Left ventricle myocardium inferior (tissue), 1 donor: ENCODE results near the gene CTNS. TPM values are rescaled to one million over a fixed set of nuclear protein-coding genes. Genes with fewer than 3 reads are reported as not detected.

Experiments used
- DNase-seq: peaks from one replicate; pipeline ENCODE4 v3.0.0-alpha.2; 2020
- H3K27ac ChIP-seq: fragments of 200-600 bp; replicated peaks from 2 replicates; pipeline ENCODE4 v1.8.0; 2021
- H3K27me3 ChIP-seq: fragments of 200-600 bp; 2 replicates; pipeline ENCODE4 v1.8.0; 2021; ENCODE audit warnings: low read depth
- H3K36me3 ChIP-seq: fragments of 200-600 bp; 2 replicates; pipeline ENCODE4 v1.8.0; 2021
- H3K4me1 ChIP-seq: fragments of 200-600 bp; 2 replicates; pipeline ENCODE4 v1.8.0; 2021
- H3K4me3 ChIP-seq: fragments of 200-600 bp; 2 replicates; pipeline ENCODE4 v1.8.0; 2021; ENCODE audit warnings: mild to moderate bottlenecking, moderate library complexity
- H3K9me3 ChIP-seq: fragments of 200-600 bp; replicated peaks from 2 replicates; pipeline ENCODE4 v1.8.0; 2021
- CTCF ChIP-seq: fragments of 200-600 bp; IDR thresholded peaks from 2 replicates; pipeline ENCODE4 v1.8.0; 2021; ENCODE audit warnings: antibody characterized with exemption, mild to moderate bottlenecking, borderline replicate concordance
- intact Hi-C: fragments of 100-400 bp; cut with micrococcal nuclease; formaldehyde crosslinking; loops from one replicate; pipeline ENCODE4 v1.11.0; 2022
- total RNA-seq: library from RNA; stranded (reverse); fragmentation: NEBNext Ultra II Directional; extraction: Animal tissue kit (Norgen Biotek cat#: 25700); gene quantifications from one replicate; pipeline ENCODE4 v1.2.1, GENCODE V29; 2021
- donor health status: DM: no; HTN: yes; CAD: no; lungs with severe emphysema.

The CTNS gene
- total RNA-seq, 1 donor from 2014 or later, result 6.2 TPM

GRCh38 chr17:3682033-3682432 is 45.5 kb downstream of the CTNS start:
- H3K27ac ChIP-seq, result no peak overlapping the region
- peaks cover 16% of the 10 kb centered on the region for H3K27me3 ChIP-seq
- DNase-seq, result no peak
- no peak overlapping the region for H3K4me3 ChIP-seq
- H3K36me3 ChIP-seq, result no peaks in the 10 kb centered on the region
- no peak for TF ChIP-seq CTCF
- no peaks in the 10 kb centered on the region for H3K4me1 ChIP-seq
- intact Hi-C loops, result no loop called here
- no peaks in the 10 kb centered on the region for H3K9me3 ChIP-seq

- Histone ChIP-seq H3K9me3 (no peaks in the 10 kb centered on the region), H3K4me1 (no peaks in the 10 kb centered on the region), H3K4me3 (no peak overlapping the region), H3K27me3 (peaks cover 18% of the 10 kb centered on the region), H3K36me3 (no peaks in the 10 kb centered on the region), H3K27ac (no peak overlapping the region)
- intact Hi-C loops, result no loop called here
- no peak for DNase-seq
- peak; percentile 90 for TF ChIP-seq CTCF
Measured at GRCh38 chr17:3683054-3683511, 46.5 kb downstream of the CTNS start.

GRCh38 chr17:3685174-3685573 is 48.6 kb downstream of the CTNS start:
- intact Hi-C loops, result no loop called here
- no peak for TF ChIP-seq CTCF
- H3K36me3 ChIP-seq, result no peaks in the 10 kb centered on the region
- DNase-seq, result no peak
- no peak overlapping the region for H3K27ac ChIP-seq
- no peaks in the 10 kb centered on the region for H3K9me3 ChIP-seq
- H3K4me1 ChIP-seq, result no peaks in the 10 kb centered on the region
- no peak overlapping the region for H3K4me3 ChIP-seq
- peaks cover 29% of the 10 kb centered on the region for H3K27me3 ChIP-seq

- intact Hi-C loops, result no loop called here
- TF ChIP-seq CTCF, result no peak
- H3K27ac ChIP-seq, result no peak overlapping the region
- no peak overlapping the region for H3K4me3 ChIP-seq
- no peaks in the 10 kb centered on the region for H3K9me3 ChIP-seq
- no peak for DNase-seq
- no peaks in the 10 kb centered on the region for H3K36me3 ChIP-seq
- no peaks in the 10 kb centered on the region for H3K4me1 ChIP-seq
- peaks cover 56% of the 10 kb centered on the region for H3K27me3 ChIP-seq
Measured at GRCh38 chr17:3688027-3688553, 51.5 kb downstream of the CTNS start.

- TF ChIP-seq CTCF, result no peak
- DNase-seq, result no peak
- Histone ChIP-seq H3K27ac (no peak overlapping the region), H3K4me1 (no peaks in the 10 kb centered on the region), H3K36me3 (no peaks in the 10 kb centered on the region), H3K4me3 (no peak overlapping the region), H3K27me3 (peaks cover 62% of the 10 kb centered on the region), H3K9me3 (no peaks in the 10 kb centered on the region)
- intact Hi-C loops, result no loop called here
Measured at GRCh38 chr17:3688852-3689261, 52.3 kb downstream of the CTNS start.
